Heart left ventricle (tissue), 13 donors: ENCODE measurements around the gene MAP6D1.

Experiments used
- CTCF ChIP-seq, 12 donors: fragments of 200-600 bp; sonication (generic) in 4 of 12; IDR thresholded peaks; one replicate each; pipeline versions ENCODE4 v1.5.0 to v1.8.0; 2018 to 2022; ENCODE audit warnings: antibody characterized with exemption in 12 of 12, mild to moderate bottlenecking in 5 of 12
- POLR2A ChIP-seq, 2 donors: fragments of 450-650 bp; IDR thresholded peaks; one replicate each; pipeline ENCODE4 v1.6.1; 2017; ENCODE audit warnings: antibody characterized with exemption in 2 of 2, mild to moderate bottlenecking in 2 of 2, moderate library complexity in 2 of 2
- donor health status: ischemic (EF 13 %, LVEDD 7.1; RV severe dilation, severe dysfunction).
- donor health status: DM: no; HTN: yes; CAD: no.
- donor health status: DM: no; HTN: no; CAD: no.
- donor health status: ischemic (EF 25% LVEDD 6.9; RV normal size, moderate dysfunction).
- donor health status: ischemic (EF 25% LVEDD 5.7; RV mildly dilated, moderate dysfunction).
- donor health status: ischemic (EF 35%, LVEDD 5.7; RV mildly dilated, moderate dysfunction).
- donor health status: nonischemic (EF 11% LVEDD 7.7; RV severe dilation, severe dysfunction).
- donor health status: DM: yes; HTN: yes; CAD: no.
- donor health status: PGD.
- donor health status: ischemic (EF 29% LVEDD 5.4; RV normal size, mild dysfunction).
- donor health status: nonischemic (EF 23%, LVEDD 6.1; RV moderate dilation, normal function).

DNA sequence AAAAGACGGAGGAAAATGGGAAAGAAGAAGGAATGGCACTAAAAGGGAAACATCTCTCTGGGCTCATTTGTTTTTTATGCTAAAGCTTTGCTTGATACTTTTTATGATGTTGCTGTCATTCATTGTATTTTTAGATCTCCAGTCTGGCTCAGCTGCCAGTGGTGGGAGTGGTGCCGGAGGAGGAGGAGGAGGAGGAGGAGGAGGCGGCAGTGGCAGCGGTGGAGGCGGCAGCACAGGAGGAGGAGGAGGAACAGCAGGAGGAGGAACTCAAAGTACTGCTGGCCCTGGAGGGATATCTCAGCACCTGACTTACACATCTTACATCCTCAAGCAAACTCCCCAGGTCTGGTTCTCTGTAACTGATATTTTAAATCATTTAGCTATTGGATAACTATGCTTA, 49.6 kb downstream of the MAP6D1 start:
- TF ChIP-seq CTCF (IDR thresholded peaks at IDR 0.05) (no peak), POLR2A (IDR thresholded peaks at IDR 0.05) (no peak)
